ENCODE results near the gene MYO3B. TPM values are rescaled to one million over a fixed set of nuclear protein-coding genes. Genes with fewer than 3 reads are reported as not detected.

MYO3B gene
- total RNA-seq, 1 donor from 2014 or later = 9.1 TPM

GRCh38 chr2:170579511-170579910 is 401.6 kb downstream of the MYO3B start:
- H3K4me1 Mint-ChIP-seq = peaks cover 19% of the 10 kb centered on the region
- H3K36me3 Mint-ChIP-seq = no peaks in the 10 kb centered on the region
- no peak for TF ChIP-seq CTCF (IDR thresholded peaks at IDR 0.05; ENCODE audit: unreplicated experiment)
- H3K9me3 Mint-ChIP-seq = no peaks in the 10 kb centered on the region
- no peak for DNase-seq (ENCODE audit: low spot score in 2 of 2, unreplicated experiment in 2 of 2)
- H3K27me3 Mint-ChIP-seq (ENCODE audit: low read depth) = peaks cover 2% of the 10 kb centered on the region
- no peak overlapping the region for H3K27ac Mint-ChIP-seq
- no peak overlapping the region for H3K4me3 Mint-ChIP-seq

- H3K36me3 Mint-ChIP-seq = no peaks in the 10 kb centered on the region
- H3K4me3 Mint-ChIP-seq = no peak overlapping the region
- H3K27ac Mint-ChIP-seq = peak overlapping the region; percentile 56
- no peak for DNase-seq (ENCODE audit: low spot score in 2 of 2, unreplicated experiment in 2 of 2)
- no peaks in the 10 kb centered on the region for H3K27me3 Mint-ChIP-seq (ENCODE audit: low read depth)
- no peak for TF ChIP-seq CTCF (IDR thresholded peaks at IDR 0.05; ENCODE audit: unreplicated experiment)
- H3K4me1 Mint-ChIP-seq = peaks cover 33% of the 10 kb centered on the region
- no peaks in the 10 kb centered on the region for H3K9me3 Mint-ChIP-seq
Observed at GRCh38 chr2:170582313-170582712, 404.4 kb downstream of the MYO3B start.

GRCh38 chr2:170582751-170583463 is 405.0 kb downstream of the MYO3B start:
- TF ChIP-seq CTCF (IDR thresholded peaks at IDR 0.05; ENCODE audit: unreplicated experiment) = no peak
- H3K27me3 Mint-ChIP-seq (ENCODE audit: low read depth) = no peaks in the 10 kb centered on the region
- no peaks in the 10 kb centered on the region for H3K9me3 Mint-ChIP-seq
- no peak overlapping the region for H3K4me3 Mint-ChIP-seq
- H3K27ac Mint-ChIP-seq = peak overlapping the region; percentile 56
- H3K36me3 Mint-ChIP-seq = no peaks in the 10 kb centered on the region
- peaks cover 34% of the 10 kb centered on the region for H3K4me1 Mint-ChIP-seq
- DNase-seq (ENCODE audit: low spot score in 2 of 2, unreplicated experiment in 2 of 2) = no peak

GRCh38 chr2:170585067-170585466 is 407.1 kb downstream of the MYO3B start:
- Mint-ChIP-seq H3K9me3 (no peaks in the 10 kb centered on the region), H3K27ac (no peak overlapping the region), H3K27me3 (ENCODE audit: low read depth) (no peaks in the 10 kb centered on the region), H3K36me3 (no peaks in the 10 kb centered on the region), H3K4me3 (no peak overlapping the region), H3K4me1 (peaks cover 31% of the 10 kb centered on the region)
- TF ChIP-seq CTCF (IDR thresholded peaks at IDR 0.05; ENCODE audit: unreplicated experiment) = no peak
- no peak for DNase-seq (ENCODE audit: low spot score in 2 of 2, unreplicated experiment in 2 of 2)

- no peak for TF ChIP-seq CTCF (IDR thresholded peaks at IDR 0.05; ENCODE audit: unreplicated experiment)
- H3K9me3 Mint-ChIP-seq = no peaks in the 10 kb centered on the region
- no peak overlapping the region for H3K27ac Mint-ChIP-seq
- H3K4me1 Mint-ChIP-seq = peaks cover 31% of the 10 kb centered on the region
- no peaks in the 10 kb centered on the region for H3K36me3 Mint-ChIP-seq
- H3K27me3 Mint-ChIP-seq (ENCODE audit: low read depth) = no peaks in the 10 kb centered on the region
- no peak overlapping the region for H3K4me3 Mint-ChIP-seq
- no peak for DNase-seq (ENCODE audit: low spot score in 2 of 2, unreplicated experiment in 2 of 2)
Observed at GRCh38 chr2:170586571-170587095, 408.7 kb downstream of the MYO3B start.
